ENCODE measurements around the gene USP49.

DNA sequence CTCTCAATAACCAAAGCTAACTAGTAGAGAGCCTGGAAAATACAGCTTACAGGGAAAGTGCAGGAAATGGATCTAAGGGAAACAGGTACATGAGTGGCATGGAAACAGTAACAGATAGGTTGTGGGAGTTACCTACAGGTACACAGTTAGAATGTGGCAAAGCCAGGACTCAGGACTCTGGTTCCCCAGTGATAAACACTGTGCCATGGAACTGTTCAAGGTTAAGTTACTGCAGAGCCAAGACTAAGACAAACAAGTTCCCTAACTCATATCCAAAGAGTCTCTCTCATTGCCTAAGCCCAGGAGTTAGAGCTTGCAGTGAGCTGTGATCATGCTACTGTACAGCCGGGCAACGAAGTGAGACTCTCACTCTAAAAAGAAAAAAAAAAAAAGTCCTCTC, 19.2 kb upstream of the USP49 start:
- no peak for TF ChIP-seq POLR2AphosphoS5 (IDR thresholded peaks at IDR 0.05; ENCODE audit: low read depth)
- TF ChIP-seq, protein P1, sequence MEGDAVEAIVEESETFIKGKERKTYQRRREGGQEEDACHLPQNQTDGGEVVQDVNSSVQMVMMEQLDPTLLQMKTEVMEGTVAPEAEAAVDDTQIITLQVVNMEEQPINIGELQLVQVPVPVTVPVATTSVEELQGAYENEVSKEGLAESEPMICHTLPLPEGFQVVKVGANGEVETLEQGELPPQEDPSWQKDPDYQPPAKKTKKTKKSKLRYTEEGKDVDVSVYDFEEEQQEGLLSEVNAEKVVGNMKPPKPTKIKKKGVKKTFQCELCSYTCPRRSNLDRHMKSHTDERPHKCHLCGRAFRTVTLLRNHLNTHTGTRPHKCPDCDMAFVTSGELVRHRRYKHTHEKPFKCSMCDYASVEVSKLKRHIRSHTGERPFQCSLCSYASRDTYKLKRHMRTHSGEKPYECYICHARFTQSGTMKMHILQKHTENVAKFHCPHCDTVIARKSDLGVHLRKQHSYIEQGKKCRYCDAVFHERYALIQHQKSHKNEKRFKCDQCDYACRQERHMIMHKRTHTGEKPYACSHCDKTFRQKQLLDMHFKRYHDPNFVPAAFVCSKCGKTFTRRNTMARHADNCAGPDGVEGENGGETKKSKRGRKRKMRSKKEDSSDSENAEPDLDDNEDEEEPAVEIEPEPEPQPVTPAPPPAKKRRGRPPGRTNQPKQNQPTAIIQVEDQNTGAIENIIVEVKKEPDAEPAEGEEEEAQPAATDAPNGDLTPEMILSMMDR (IDR thresholded peaks at IDR 0.05; ENCODE audit: insufficient read depth, low read length) = no peak
- TF ChIP-seq, protein P2, sequence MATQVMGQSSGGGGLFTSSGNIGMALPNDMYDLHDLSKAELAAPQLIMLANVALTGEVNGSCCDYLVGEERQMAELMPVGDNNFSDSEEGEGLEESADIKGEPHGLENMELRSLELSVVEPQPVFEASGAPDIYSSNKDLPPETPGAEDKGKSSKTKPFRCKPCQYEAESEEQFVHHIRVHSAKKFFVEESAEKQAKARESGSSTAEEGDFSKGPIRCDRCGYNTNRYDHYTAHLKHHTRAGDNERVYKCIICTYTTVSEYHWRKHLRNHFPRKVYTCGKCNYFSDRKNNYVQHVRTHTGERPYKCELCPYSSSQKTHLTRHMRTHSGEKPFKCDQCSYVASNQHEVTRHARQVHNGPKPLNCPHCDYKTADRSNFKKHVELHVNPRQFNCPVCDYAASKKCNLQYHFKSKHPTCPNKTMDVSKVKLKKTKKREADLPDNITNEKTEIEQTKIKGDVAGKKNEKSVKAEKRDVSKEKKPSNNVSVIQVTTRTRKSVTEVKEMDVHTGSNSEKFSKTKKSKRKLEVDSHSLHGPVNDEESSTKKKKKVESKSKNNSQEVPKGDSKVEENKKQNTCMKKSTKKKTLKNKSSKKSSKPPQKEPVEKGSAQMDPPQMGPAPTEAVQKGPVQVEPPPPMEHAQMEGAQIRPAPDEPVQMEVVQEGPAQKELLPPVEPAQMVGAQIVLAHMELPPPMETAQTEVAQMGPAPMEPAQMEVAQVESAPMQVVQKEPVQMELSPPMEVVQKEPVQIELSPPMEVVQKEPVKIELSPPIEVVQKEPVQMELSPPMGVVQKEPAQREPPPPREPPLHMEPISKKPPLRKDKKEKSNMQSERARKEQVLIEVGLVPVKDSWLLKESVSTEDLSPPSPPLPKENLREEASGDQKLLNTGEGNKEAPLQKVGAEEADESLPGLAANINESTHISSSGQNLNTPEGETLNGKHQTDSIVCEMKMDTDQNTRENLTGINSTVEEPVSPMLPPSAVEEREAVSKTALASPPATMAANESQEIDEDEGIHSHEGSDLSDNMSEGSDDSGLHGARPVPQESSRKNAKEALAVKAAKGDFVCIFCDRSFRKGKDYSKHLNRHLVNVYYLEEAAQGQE (IDR thresholded peaks at IDR 0.05; ENCODE audit: insufficient replicate concordance, low read depth) = no peak
- no peak for TF ChIP-seq SPI1 (IDR thresholded peaks at IDR 0.05; ENCODE audit: borderline replicate concordance, low read depth)
- no peak for TF ChIP-seq GABPA (IDR thresholded peaks at IDR 0.05; ENCODE audit: low read depth)
